Aorta (tissue), 5 donors: Measurements from ENCODE around the gene UBE3A. TPM values are rescaled to one million over a fixed set of nuclear protein-coding genes. Genes with fewer than 3 reads are reported as not detected.

Experiments
- ATAC-seq: fragments of 200-7000 bp; cut with Tn5 transposase; one replicate; pipeline ENCODE4 v1.9.1; 2022; ENCODE audit warnings: moderate library complexity; ENCODE audit not compliant: low FRiP score
- DNase-seq, 2 donors: peaks; one replicate each; pipeline ENCODE4 v3.0.0-alpha.2; 2020
- H3K27ac ChIP-seq, 2 donors: one replicate each; pipeline ENCODE4 v1.5.1; 2013; ENCODE audit warnings: low read length in 2 of 2, mild to moderate bottlenecking in 2 of 2, moderate library complexity in 2 of 2, control low read depth in 1 of 2, inconsistent platforms in 1 of 2, low read depth in 1 of 2
- H3K27me3 ChIP-seq, 2 donors: one replicate each; pipeline ENCODE4 v1.6.1; 2013; ENCODE audit warnings: control low read depth in 1 of 2, low read length in 1 of 2, mild to moderate bottlenecking in 1 of 2, moderate library complexity in 1 of 2; ENCODE audit not compliant: insufficient read depth in 2 of 2, control insufficient read depth in 1 of 2
- H3K36me3 ChIP-seq, 2 donors: one replicate each; pipeline ENCODE4 v1.6.1; 2013; ENCODE audit warnings: control low read depth in 1 of 2, low read length in 1 of 2, mild to moderate bottlenecking in 1 of 2; ENCODE audit not compliant: insufficient read depth in 2 of 2, control insufficient read depth in 1 of 2
- H3K4me1 ChIP-seq, 2 donors: one replicate each; pipeline ENCODE4 v1.6.1; 2013; ENCODE audit warnings: low read length in 2 of 2, control low read depth in 1 of 2, mild to moderate bottlenecking in 1 of 2, moderate library complexity in 1 of 2; ENCODE audit not compliant: insufficient read depth in 2 of 2, control insufficient read depth in 1 of 2
- H3K4me3 ChIP-seq, 2 donors: one replicate each; pipeline ENCODE4 v1.5.1; 2013; ENCODE audit warnings: low read length in 2 of 2, control low read depth in 1 of 2, mild to moderate bottlenecking in 1 of 2
- H3K9me3 ChIP-seq: one replicate; pipeline ENCODE4 v1.6.1; 2013; ENCODE audit warnings: mild to moderate bottlenecking, low read length; ENCODE audit not compliant: control insufficient read depth
- WGBS, 2 donors: extraction: QIAGEN DNeasy Blood & Tissue Kit; methylation state at CpG; one replicate each; pipeline ENCODE4 v1.1.7; 2013; 5-methylcytosine and 5-hydroxymethylcytosine counted together
- intact Hi-C, 2 donors: fragments of 100-400 bp; cut with DNase I; formaldehyde crosslinking; loops; one replicate each; pipeline versions ENCODE4 v1.14.2 to v1.15.0; 2022
- long read RNA-seq, 2 donors: library from polyadenylated mRNA; unstranded; transcript quantifications; one replicate each; pipeline ENCODE4 v2.0.0, GENCODE V29; 2020 to 2021
- polyA plus RNA-seq, 2 donors: library from polyadenylated mRNA; stranded (reverse); fragments of 200-250 nt; gene quantifications; one replicate each; pipeline ENCODE4 v1.2.3, GENCODE V29; 2013
- total RNA-seq, 2 donors: library from RNA; stranded (reverse); fragmentation: NEBNext Ultra II Directional; extraction: Animal tissue kit (Norgen Biotek cat#: 25700); gene quantifications; one replicate each; pipeline ENCODE4 v1.2.1, GENCODE V29; 2021
- donor health status: healthy with polysubstance abuse.
- donor health status: Bipolar disorder and iron deficiency.
- donor health status: DM: no; HTN: no; CAD: no.
- donor health status: DM: no; HTN: no; CAD: no.
- donor health status: DM: yes; HTN: yes; CAD: no.

Gene UBE3A
- total RNA-seq (10 to 100 TPM; 93.5 to 93.6 TPM), polyA plus RNA-seq (10 to 100 TPM; 14.8 to 28.5 TPM)
- long read RNA-seq, donor 1, full-length matches to known transcripts = 55 of 135 reads
- long read RNA-seq, donor 1, partial matches to known transcripts = 54 of 135 reads
- long read RNA-seq, donor 1, other reads (novel, unspliced or antisense) = 26 of 135 reads
- long read RNA-seq, donor 2, full-length matches to known transcripts = 36 of 64 reads
- long read RNA-seq, donor 2, partial matches to known transcripts = 14 of 64 reads
- long read RNA-seq, donor 2, other reads (novel, unspliced or antisense) = 14 of 64 reads

GRCh38 chr15:25438601-25439368, at the start of gene UBE3A:
Gene UBE3A, minus strand, starts transcription at chr15:25439024. Its CDS starts 29,917 bp downstream, at chr15:25409107.
- peak; percentile 98 for ATAC-seq
- peak; percentile 94 to 96 for DNase-seq
- Histone ChIP-seq H3K4me1 (peaks cover 1 to 6% of the 10 kb centered on the region in 2 donors), H3K9me3 (no peaks in the 10 kb centered on the region), H3K4me3 (peak within 1 kb of the TSS; percentile 93 to 94), H3K36me3 (no peaks in the 10 kb centered on the region), H3K27me3 (no peaks in the 10 kb centered on the region), H3K27ac (peak within 1 kb of the TSS; percentile 92 to 95)
- 0 to 1% methylated on average over 51 to 97 of the region's 97 CpGs for WGBS, 2 donors
- intact Hi-C loops = loop anchor here in 1 of 2 donors (2.0 to 10.0 kb wide), 4 partner anchors 62 to 304 kb away; no protein-coding TSS in a partner anchor

GRCh38 chr15:25487226-25487884, 48.5 kb upstream of the UBE3A start:
- H3K27ac ChIP-seq = no peak overlapping the region
- H3K4me3 ChIP-seq = no peak overlapping the region
- no peaks in the 10 kb centered on the region for H3K4me1 ChIP-seq
- DNase-seq (no peak), ATAC-seq (no peak)
- WGBS, 2 donors = 84 to 85% methylated on average over 5 of the region's 5 CpGs
- no peaks in the 10 kb centered on the region for H3K36me3 ChIP-seq
- no peaks in the 10 kb centered on the region for H3K9me3 ChIP-seq
- no peaks in the 10 kb centered on the region for H3K27me3 ChIP-seq
- intact Hi-C loops = no loop called here

GRCh38 chr15:25486051-25486450, 47.2 kb upstream of the UBE3A start:
- Histone ChIP-seq H3K4me3 (no peak overlapping the region), H3K27me3 (no peaks in the 10 kb centered on the region), H3K36me3 (no peaks in the 10 kb centered on the region), H3K27ac (no peak overlapping the region), H3K9me3 (no peaks in the 10 kb centered on the region), H3K4me1 (no peaks in the 10 kb centered on the region)
- ATAC-seq = no peak
- 46 to 68% methylated on average over 1 of the region's 1 CpG for WGBS, 2 donors
- DNase-seq = no peak
- intact Hi-C loops = no loop called here

GRCh38 chr15:25481208-25481859, 42.5 kb upstream of the UBE3A start:
- 2 to 5% methylated on average over 14 of the region's 14 CpGs for WGBS, 2 donors
- intact Hi-C loops = no loop called here
- ATAC-seq = peak; percentile 80
- H3K4me3 ChIP-seq = no peak overlapping the region
- no peak overlapping the region for H3K27ac ChIP-seq
- H3K9me3 ChIP-seq = no peaks in the 10 kb centered on the region
- H3K27me3 ChIP-seq = no peaks in the 10 kb centered on the region
- no peaks in the 10 kb centered on the region for H3K36me3 ChIP-seq
- DNase-seq = peak in 1 of 2 donors; percentile 54
- peaks cover 0 to 6% of the 10 kb centered on the region in 2 donors for H3K4me1 ChIP-seq

GRCh38 chr15:25478313-25478712, 39.5 kb upstream of the UBE3A start:
- intact Hi-C loops = no loop called here
- Histone ChIP-seq H3K4me1 (peaks cover 0 to 6% of the 10 kb centered on the region in 2 donors), H3K27me3 (no peaks in the 10 kb centered on the region), H3K9me3 (no peaks in the 10 kb centered on the region), H3K36me3 (no peaks in the 10 kb centered on the region), H3K4me3 (no peak overlapping the region), H3K27ac (no peak overlapping the region)
- ATAC-seq = no peak
- WGBS, 2 donors = 96 to 98% methylated on average over 3 of the region's 3 CpGs
- no peak for DNase-seq

GRCh38 chr15:25477816-25478215, 39.0 kb upstream of the UBE3A start:
- Histone ChIP-seq H3K27ac (no peak overlapping the region), H3K36me3 (no peaks in the 10 kb centered on the region), H3K9me3 (no peaks in the 10 kb centered on the region), H3K4me3 (no peak overlapping the region), H3K4me1 (peaks cover 0 to 6% of the 10 kb centered on the region in 2 donors), H3K27me3 (no peaks in the 10 kb centered on the region)
- 96% methylated on average over 5 of the region's 5 CpGs for WGBS, 2 donors
- intact Hi-C loops = no loop called here
- DNase-seq = no peak
- no peak for ATAC-seq

- no peaks in the 10 kb centered on the region for H3K36me3 ChIP-seq
- DNase-seq (no peak), ATAC-seq (no peak)
- H3K9me3 ChIP-seq = no peaks in the 10 kb centered on the region
- 84 to 93% methylated on average over 4 of the region's 4 CpGs for WGBS, 2 donors
- H3K27me3 ChIP-seq = no peaks in the 10 kb centered on the region
- no peak overlapping the region for H3K4me3 ChIP-seq
- H3K27ac ChIP-seq = no peak overlapping the region
- H3K4me1 ChIP-seq = no peaks in the 10 kb centered on the region
- intact Hi-C loops = no loop called here
Observed at GRCh38 chr15:25474251-25474650, 35.4 kb upstream of the UBE3A start.

GRCh38 chr15:25470230-25470629, 31.4 kb upstream of the UBE3A start:
- no peak overlapping the region for H3K4me3 ChIP-seq
- H3K27ac ChIP-seq = no peak overlapping the region
- ATAC-seq (no peak), DNase-seq (no peak)
- whole genome bisulfite sequencing, 2 donors = 83 to 93% methylated on average over 1 of the region's 1 CpG
- no peaks in the 10 kb centered on the region for H3K9me3 ChIP-seq
- H3K27me3 ChIP-seq = no peaks in the 10 kb centered on the region
- no peaks in the 10 kb centered on the region for H3K36me3 ChIP-seq
- H3K4me1 ChIP-seq = no peaks in the 10 kb centered on the region
- intact Hi-C loops = no loop called here
